Fibroblast of villous mesenchyme (primary cell): ENCODE data around the gene C2CD3. TPM values are rescaled to one million over a fixed set of nuclear protein-coding genes. Genes with fewer than 3 reads are reported as not detected.

Source experiments
- DNase-seq: peaks from one replicate; pipeline ENCODE4 v3.0.0-alpha.2; 2010; ENCODE audit warnings: low read depth
- H3K4me3 ChIP-seq: 2 replicates; pipeline ENCODE4 v1.5.1; 2011; ENCODE audit warnings: low read depth, mild to moderate bottlenecking, low read length
- small RNA-seq: library from RNA; depleted of rRNA; stranded (forward); fragments of <200 nt; gene quantifications from one replicate; pipeline ENCODE3, GENCODE V24; 2012
- total RNA-seq: library from RNA; depleted of rRNA; stranded (reverse); fragments of >200 nt; gene quantifications from 2 replicates; pipeline ENCODE4 v1.2.3, GENCODE V29; 2012
- TF ChIP-seq, protein P1 (sequence below): IDR thresholded peaks from 2 replicates; pipeline ENCODE4 v1.5.1; 2012; ENCODE audit warnings: low read depth, mild to moderate bottlenecking, low read length; ENCODE audit not compliant: insufficient read depth

Gene C2CD3
- total RNA-seq, 1 donor = 54.4 TPM

- TF ChIP-seq, protein P1, sequence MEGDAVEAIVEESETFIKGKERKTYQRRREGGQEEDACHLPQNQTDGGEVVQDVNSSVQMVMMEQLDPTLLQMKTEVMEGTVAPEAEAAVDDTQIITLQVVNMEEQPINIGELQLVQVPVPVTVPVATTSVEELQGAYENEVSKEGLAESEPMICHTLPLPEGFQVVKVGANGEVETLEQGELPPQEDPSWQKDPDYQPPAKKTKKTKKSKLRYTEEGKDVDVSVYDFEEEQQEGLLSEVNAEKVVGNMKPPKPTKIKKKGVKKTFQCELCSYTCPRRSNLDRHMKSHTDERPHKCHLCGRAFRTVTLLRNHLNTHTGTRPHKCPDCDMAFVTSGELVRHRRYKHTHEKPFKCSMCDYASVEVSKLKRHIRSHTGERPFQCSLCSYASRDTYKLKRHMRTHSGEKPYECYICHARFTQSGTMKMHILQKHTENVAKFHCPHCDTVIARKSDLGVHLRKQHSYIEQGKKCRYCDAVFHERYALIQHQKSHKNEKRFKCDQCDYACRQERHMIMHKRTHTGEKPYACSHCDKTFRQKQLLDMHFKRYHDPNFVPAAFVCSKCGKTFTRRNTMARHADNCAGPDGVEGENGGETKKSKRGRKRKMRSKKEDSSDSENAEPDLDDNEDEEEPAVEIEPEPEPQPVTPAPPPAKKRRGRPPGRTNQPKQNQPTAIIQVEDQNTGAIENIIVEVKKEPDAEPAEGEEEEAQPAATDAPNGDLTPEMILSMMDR = no peak
- no peak overlapping the region for H3K4me3 ChIP-seq
- DNase-seq = no peak
These were observed 206.9 kb downstream of the C2CD3 start for GRCh38 chr11:73963861-73964260.

Small RNAs within 50 kb of the gene (small RNA-seq; reads per million reads assigned to genes)
- gene AP002392.1 = not detected

Other genes starting within 250 kb of the C2CD3 start
- gene DNAJB13, start 220.0 kb downstream of the C2CD3 start, total RNA-seq = 0.86 TPM in 1 of 2 replicates, not detected in the other
- 2.6 and 6.1 TPM in 2 replicates for gene UCP2, start 188.2 kb downstream of the C2CD3 start, total RNA-seq
- gene UCP3, start 161.9 kb downstream of the C2CD3 start, total RNA-seq = 1.3 and 1.7 TPM in 2 replicates
- 48.0 and 165 TPM in 2 replicates for gene PPME1, start 287 bp upstream of the C2CD3 start, total RNA-seq
- 2.6 and 11.9 TPM in 2 replicates for gene P4HA3, start 140.6 kb upstream of the C2CD3 start, total RNA-seq
- 2.6 and 6.1 TPM in 2 replicates for gene PGM2L1, start 227.4 kb upstream of the C2CD3 start, total RNA-seq